Muscle layer of colon (tissue), 2 donors: ENCODE data around the gene LMX1B.

Source experiments
- H3K27ac ChIP-seq: one replicate; pipeline ENCODE4 v1.7.0; 2013; ENCODE audit warnings: low read depth, mild to moderate bottlenecking, low read length, moderate library complexity
- H3K27me3 ChIP-seq, 2 donors: one replicate each; pipeline ENCODE4 v1.7.0; 2013; ENCODE audit warnings: low read length in 2 of 2, mild to moderate bottlenecking in 2 of 2; ENCODE audit not compliant: insufficient read depth in 2 of 2, control insufficient read depth in 1 of 2
- H3K36me3 ChIP-seq: one replicate; pipeline ENCODE4 v1.7.0; 2013; ENCODE audit warnings: mild to moderate bottlenecking, low read length; ENCODE audit not compliant: insufficient read depth
- H3K4me1 ChIP-seq: one replicate; pipeline ENCODE4 v1.7.0; 2013; ENCODE audit warnings: mild to moderate bottlenecking, low read length; ENCODE audit not compliant: insufficient read depth
- H3K4me3 ChIP-seq, 2 donors: one replicate each; pipeline ENCODE4 v1.7.0; 2013; ENCODE audit warnings: low read length in 2 of 2, low read depth in 1 of 2, mild to moderate bottlenecking in 1 of 2, moderate library complexity in 1 of 2
- H3K9ac ChIP-seq: one replicate; pipeline ENCODE4 v1.7.0; 2013; ENCODE audit warnings: low read length
- H3K9me3 ChIP-seq: one replicate; pipeline ENCODE4 v1.7.0; 2013; ENCODE audit warnings: mild to moderate bottlenecking, low read length
- donor health status: abdominal sarcoma.
- donor health status: Adenocarcinoma of cecum.

Gene LMX1B

DNA sequence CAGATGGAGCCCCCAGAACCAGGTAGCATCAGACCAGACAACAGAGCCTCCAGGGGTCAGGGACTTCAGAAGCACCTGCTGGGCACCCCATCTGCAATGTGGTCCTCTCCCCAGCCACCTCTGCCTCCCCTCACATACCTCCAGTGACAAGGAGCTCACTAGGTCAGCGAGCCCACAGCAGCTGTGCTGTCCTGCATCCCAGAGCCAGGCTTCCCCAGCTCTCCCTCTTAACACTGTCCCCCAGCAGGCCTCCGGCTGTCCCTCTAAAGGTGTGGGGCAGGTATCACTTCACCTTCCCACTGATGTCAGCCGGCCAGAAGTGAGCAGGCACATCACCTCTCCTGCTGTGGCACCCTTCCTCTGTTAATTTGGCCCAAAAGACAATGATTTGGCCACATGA is 83.6 kb downstream of the LMX1B start:
- Histone ChIP-seq H3K4me1 (no peaks in the 10 kb centered on the region), H3K9ac (no peak overlapping the region), H3K27ac (no peak overlapping the region), H3K9me3 (no peaks in the 10 kb centered on the region), H3K27me3 (peaks cover under 1 to 11% of the 10 kb centered on the region in 2 donors), H3K4me3 (no peak overlapping the region), H3K36me3 (no peaks in the 10 kb centered on the region)

DNA sequence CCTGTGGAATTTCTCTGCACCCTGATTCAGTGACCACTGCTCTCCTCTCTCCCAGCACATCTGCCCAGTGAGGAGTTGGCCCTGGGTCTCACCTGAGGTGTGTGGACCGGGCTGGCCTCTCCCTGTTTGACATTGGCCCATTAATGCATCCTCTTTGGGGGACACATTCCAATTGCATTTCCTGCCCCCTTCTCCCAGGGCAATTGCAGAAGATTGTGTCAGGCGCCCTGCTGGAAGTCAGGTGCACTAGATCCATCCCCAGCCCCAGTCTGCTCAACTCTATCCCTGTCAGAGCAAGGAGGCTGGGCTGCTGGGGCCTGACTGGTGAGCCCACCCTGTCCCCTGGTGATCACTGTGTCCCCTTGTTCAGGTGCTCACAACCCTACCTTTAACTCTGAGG is 84.5 kb downstream of the LMX1B start:
- no peaks in the 10 kb centered on the region for H3K4me1 ChIP-seq
- no peak overlapping the region for H3K27ac ChIP-seq
- no peaks in the 10 kb centered on the region for H3K9me3 ChIP-seq
- no peak overlapping the region for H3K4me3 ChIP-seq
- H3K9ac ChIP-seq = no peak overlapping the region
- no peaks in the 10 kb centered on the region for H3K36me3 ChIP-seq
- peaks cover 10 to 18% of the 10 kb centered on the region in 2 donors for H3K27me3 ChIP-seq

DNA sequence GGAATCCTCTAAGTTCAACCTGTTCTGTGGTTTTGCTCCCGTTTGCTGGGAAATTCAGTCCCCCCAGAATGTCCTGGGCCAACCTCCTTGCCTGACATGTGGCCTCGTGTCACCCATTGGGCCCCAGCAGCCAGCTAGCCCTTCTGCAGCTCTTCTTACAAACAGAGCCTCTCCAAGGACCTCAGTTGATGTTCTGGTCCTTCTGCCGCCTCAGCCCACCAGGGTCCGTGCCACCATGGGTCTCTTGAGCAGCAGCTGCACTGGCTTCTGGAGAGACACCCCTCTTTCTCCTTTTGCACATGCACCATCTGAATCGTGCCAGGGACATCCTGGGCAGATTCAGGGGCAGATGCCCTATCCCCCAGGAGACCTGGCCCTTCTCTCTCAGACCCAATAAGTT is 85.0 kb downstream of the LMX1B start:
- Histone ChIP-seq H3K9me3 (no peaks in the 10 kb centered on the region), H3K27me3 (peaks cover 14 to 21% of the 10 kb centered on the region in 2 donors)

DNA sequence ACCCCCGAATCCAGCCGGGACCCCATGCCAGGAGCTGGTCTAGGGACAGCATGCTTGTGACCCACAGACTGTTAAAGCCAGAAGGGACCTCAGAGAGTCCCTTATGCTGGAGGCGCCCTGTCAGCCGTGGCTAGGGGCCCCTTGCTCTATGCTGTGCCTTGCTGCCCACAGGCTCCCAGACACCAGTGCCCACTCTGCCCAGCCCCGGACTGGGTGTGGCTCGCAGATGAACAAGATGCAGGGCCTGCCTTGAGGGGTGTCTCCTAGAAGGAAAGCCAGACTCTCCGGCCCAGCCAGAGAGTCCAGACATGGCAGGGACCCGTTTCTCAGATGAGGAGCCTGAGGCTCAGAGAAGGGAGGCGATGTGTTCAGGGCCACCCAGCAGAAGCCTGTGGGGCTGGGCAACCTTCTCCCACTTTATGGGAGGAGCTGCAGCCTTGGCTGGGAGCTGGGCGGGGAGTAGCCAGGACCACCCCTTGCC is 85.7 kb downstream of the LMX1B start:
- Histone ChIP-seq H3K4me1 (no peaks in the 10 kb centered on the region), H3K36me3 (no peaks in the 10 kb centered on the region), H3K9ac (no peak overlapping the region), H3K27ac (no peak overlapping the region), H3K27me3 (peaks cover 18 to 28% of the 10 kb centered on the region in 2 donors), H3K9me3 (no peaks in the 10 kb centered on the region), H3K4me3 (no peak overlapping the region)

More for the DNA sequence above, 85.0 kb downstream of the LMX1B start:
- Histone ChIP-seq H3K36me3 (no peaks in the 10 kb centered on the region), H3K27ac (no peak overlapping the region), H3K4me3 (no peak overlapping the region), H3K4me1 (no peaks in the 10 kb centered on the region), H3K9ac (no peak overlapping the region)

DNA sequence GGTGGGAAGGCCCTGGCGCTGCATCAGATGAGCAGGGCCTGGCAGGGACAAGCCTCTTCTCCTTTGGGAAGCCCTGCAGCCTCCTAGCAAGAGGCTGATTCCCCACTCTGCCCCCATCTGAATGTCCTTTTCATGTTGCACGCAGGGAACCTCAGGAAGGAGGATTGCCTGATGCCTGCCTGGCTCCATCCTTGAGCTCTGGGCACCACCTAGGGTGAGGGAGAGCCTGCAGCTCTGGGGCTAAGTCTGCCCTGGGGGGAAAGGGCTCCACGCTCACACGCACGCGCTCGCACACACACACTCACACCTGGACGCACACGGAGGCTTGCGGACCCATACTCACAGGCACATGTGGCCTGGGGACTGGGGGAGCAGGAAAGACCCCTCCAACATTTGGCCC is 86.6 kb downstream of the LMX1B start:
- no peaks in the 10 kb centered on the region for H3K9me3 ChIP-seq
- H3K27me3 ChIP-seq = peaks cover 18 to 30% of the 10 kb centered on the region in 2 donors
- no peak overlapping the region for H3K9ac ChIP-seq
- H3K4me3 ChIP-seq = no peak overlapping the region
- H3K4me1 ChIP-seq = no peaks in the 10 kb centered on the region
- H3K36me3 ChIP-seq = no peaks in the 10 kb centered on the region
- no peak overlapping the region for H3K27ac ChIP-seq

DNA sequence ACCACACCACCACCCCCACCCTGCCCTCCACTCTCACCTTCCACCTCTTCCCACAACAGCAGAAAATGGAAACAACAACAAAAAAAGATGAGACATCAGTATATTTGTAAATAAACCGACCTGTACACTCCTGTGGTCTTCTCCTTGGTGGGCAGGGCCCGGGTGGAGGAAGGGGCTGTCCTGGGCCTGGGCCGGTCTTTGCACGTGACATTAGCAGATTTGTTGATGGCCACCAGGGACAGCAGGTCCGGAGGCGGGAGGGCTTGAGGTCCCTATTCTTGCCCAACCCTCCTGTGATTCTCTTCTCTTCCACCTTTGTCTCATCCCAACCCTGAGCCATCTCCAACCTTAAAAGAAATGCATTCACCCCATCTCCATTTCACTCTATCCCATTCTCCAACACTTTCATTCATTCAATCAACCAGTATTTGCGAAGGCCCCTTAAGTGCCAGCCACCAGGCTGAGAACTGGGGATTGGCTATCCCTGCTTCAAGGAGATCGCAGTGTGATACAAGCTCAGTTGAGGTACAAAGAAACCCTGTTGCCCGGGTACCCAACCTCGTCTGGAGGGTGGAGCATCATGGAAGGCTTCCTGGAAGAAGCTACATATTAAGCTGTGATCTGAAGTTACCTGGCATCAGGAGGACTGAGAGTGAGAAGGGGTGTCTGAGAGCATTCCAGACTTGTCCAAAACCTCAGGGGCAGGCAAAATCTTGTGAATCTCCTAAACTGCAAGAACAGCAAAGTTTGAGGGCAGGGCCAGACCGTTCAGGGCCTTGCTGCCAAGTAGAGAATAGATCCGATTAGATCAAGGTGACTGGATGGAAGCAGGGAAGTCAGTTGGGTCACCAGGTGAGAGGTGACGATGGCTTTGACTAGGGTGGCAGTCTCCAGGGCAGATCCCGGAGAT is 87.4 kb downstream of the LMX1B start:
- H3K27ac ChIP-seq = no peak overlapping the region
- H3K9me3 ChIP-seq = no peaks in the 10 kb centered on the region
- no peak overlapping the region for H3K4me3 ChIP-seq
- H3K4me1 ChIP-seq = no peaks in the 10 kb centered on the region
- H3K36me3 ChIP-seq = no peaks in the 10 kb centered on the region
- no peak overlapping the region for H3K9ac ChIP-seq
- peaks cover 18 to 36% of the 10 kb centered on the region in 2 donors for H3K27me3 ChIP-seq

DNA sequence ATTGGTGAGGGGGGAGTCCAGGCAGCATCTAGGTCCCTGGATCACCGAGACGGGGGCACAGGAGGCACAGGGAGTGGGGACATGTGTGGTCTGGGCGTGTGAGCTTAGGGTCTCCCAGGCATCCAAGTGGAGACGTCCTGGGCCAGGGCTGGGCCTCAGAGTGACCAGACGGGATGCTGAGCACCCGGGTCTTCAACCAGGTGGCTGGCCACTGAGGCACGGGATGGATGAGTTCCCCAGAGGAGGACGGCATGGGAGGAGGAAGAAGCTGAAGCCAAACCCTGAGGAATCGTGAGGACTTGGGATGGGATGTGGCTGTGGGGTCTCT is 88.0 kb downstream of the LMX1B start:
- Histone ChIP-seq H3K27ac (no peak overlapping the region), H3K9ac (no peak overlapping the region), H3K9me3 (no peaks in the 10 kb centered on the region), H3K36me3 (no peaks in the 10 kb centered on the region), H3K27me3 (peaks cover 18 to 36% of the 10 kb centered on the region in 2 donors), H3K4me3 (no peak overlapping the region), H3K4me1 (no peaks in the 10 kb centered on the region)

DNA sequence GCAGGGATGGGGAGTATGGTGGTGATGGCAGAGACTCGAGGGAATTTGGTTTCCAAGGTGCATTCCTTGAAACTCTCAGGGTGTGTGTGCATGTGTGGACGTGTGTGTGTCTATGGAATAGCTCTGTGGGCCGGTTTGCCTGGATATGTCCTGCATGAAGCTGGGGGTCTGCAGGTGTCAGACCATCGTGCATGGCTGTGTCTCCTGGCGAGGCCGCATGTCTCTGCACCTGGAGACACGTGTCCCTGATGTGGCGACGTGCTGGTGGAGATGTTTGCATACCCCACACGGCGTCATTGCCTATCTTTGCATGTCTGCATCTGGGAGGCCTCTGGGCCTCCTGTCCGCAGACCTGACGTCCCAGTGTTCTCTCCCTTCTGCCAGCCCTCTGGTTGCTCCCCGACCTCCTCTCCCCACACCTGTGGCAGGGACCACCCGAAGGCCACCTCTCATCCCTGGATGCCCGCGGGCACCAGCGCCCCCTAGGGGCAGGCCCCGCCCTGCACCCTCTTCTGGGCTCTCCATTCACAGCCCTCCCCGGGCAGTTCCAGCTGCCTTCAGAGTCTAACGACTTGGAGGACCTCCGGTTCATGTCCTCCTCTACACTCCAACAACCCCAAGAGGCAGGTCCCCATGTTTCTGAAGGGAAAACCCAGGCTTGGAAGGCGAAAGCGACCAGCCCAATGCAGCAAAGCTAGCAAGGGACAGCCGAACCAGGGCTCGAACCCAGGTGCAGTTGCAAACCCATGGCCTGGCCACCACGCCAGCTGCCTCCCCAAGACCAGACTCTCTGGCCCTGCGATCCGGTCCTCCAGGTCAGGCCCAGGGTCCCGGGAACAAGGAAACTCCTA is 88.6 kb downstream of the LMX1B start:
- no peaks in the 10 kb centered on the region for H3K9me3 ChIP-seq
- peaks cover 18 to 36% of the 10 kb centered on the region in 2 donors for H3K27me3 ChIP-seq

DNA sequence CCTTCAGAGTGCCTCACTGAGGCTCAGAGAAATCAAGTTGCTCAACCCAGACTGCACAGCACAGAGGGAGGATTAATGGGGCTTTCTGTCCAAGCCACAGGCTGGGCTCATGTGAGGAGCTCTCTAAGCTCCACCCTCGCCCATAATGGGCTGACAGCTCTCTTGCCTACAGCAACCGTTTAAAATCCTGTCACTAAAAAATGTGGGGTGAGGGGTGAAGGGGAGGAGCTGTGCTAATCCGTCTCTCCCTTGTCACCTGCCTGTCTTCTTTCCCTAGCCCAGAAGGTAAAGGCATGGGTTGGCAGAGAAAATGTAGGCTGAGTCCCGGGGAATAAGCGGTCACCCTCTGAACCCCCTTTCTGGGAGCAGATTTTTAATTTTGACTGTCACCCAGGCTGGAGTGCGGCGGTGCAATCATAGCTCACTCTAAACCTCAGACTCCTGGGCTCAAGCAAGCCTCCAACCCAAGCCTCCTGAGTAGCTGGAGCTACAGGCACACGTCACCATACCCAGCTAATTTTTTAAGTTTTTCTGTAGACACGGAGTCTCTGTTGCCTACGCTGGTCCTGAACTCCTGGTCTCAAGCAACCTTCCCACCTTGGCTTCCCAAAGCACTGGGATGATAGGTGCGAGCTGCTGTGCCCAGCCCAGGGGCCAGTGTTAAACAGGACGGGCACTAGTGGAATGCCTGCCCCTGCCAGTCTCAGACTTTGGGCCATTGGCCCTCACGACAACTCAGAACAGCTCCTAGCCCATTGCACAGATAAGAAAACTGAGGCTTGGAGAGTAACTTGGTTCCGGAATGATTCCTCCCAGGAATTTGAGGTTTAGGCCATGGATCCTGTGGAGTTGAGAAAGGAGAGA is 89.5 kb downstream of the LMX1B start:
- Histone ChIP-seq H3K9me3 (no peaks in the 10 kb centered on the region), H3K27ac (no peak overlapping the region), H3K4me1 (no peaks in the 10 kb centered on the region), H3K36me3 (no peaks in the 10 kb centered on the region), H3K9ac (no peak overlapping the region), H3K27me3 (peaks cover 18 to 36% of the 10 kb centered on the region in 2 donors), H3K4me3 (no peak overlapping the region)

More for the DNA sequence above, 88.6 kb downstream of the LMX1B start:
- H3K4me3 ChIP-seq = no peak overlapping the region
- H3K36me3 ChIP-seq = no peaks in the 10 kb centered on the region
- no peaks in the 10 kb centered on the region for H3K4me1 ChIP-seq
- no peak overlapping the region for H3K27ac ChIP-seq
- no peak overlapping the region for H3K9ac ChIP-seq

DNA sequence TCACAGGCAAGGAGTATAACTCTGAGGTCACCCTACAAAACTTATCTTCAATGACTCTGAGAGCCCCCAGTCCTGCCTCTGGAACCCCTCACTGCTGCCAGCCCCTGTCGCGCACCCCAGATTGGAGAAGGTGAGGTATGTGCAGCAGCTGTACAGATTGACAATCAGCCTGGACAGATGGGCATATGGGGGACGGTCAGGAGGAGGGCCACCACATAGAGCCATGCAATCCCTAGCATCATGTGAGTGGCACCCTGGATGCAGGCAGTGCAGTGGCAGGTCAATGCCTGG is 90.1 kb downstream of the LMX1B start:
- H3K9me3 ChIP-seq = no peaks in the 10 kb centered on the region

More for the DNA sequence above, 90.1 kb downstream of the LMX1B start:
- no peak overlapping the region for H3K4me3 ChIP-seq
- H3K4me1 ChIP-seq = no peaks in the 10 kb centered on the region
- H3K27me3 ChIP-seq = peaks cover 18 to 36% of the 10 kb centered on the region in 2 donors
- no peak overlapping the region for H3K27ac ChIP-seq
- no peaks in the 10 kb centered on the region for H3K36me3 ChIP-seq
- no peak overlapping the region for H3K9ac ChIP-seq
